Measurements from ENCODE around the gene TMX1. TPM values are rescaled to one million over a fixed set of nuclear protein-coding genes. Genes with fewer than 3 reads are reported as not detected.

The TMX1 gene
- total RNA-seq, 4 donors from 2014 or later: 6.4 to 58.6 (median 28.8) TPM

DNA sequence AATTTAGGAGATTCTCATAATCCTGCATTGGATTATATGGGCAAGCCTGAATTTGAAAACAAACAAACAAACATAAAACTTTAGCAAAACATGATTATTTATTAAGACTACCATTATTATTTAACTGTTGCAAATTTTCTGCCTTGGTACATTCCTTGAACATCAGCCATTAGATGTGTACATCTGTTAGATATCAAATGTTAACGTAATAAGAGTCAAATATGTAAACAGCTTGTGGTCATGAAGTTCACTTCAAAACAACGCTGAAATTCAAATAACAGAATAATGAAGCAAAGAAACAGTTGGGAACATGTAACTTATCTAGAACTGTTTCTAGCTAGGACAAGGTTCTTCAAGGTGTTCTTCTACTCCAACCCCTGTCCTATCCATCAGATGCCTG is 14.3 kb upstream of the TMX1 start:
- Histone ChIP-seq H3K27me3 (no peaks in the 10 kb centered on the region), H3K9me3 (no peaks in the 10 kb centered on the region), H3K36me3 (no peaks in the 10 kb centered on the region), H3K4me3 (no peak overlapping the region), H3K4me1 (no peaks in the 10 kb centered on the region), H3K27ac (no peak overlapping the region)
- TF ChIP-seq, protein P1, sequence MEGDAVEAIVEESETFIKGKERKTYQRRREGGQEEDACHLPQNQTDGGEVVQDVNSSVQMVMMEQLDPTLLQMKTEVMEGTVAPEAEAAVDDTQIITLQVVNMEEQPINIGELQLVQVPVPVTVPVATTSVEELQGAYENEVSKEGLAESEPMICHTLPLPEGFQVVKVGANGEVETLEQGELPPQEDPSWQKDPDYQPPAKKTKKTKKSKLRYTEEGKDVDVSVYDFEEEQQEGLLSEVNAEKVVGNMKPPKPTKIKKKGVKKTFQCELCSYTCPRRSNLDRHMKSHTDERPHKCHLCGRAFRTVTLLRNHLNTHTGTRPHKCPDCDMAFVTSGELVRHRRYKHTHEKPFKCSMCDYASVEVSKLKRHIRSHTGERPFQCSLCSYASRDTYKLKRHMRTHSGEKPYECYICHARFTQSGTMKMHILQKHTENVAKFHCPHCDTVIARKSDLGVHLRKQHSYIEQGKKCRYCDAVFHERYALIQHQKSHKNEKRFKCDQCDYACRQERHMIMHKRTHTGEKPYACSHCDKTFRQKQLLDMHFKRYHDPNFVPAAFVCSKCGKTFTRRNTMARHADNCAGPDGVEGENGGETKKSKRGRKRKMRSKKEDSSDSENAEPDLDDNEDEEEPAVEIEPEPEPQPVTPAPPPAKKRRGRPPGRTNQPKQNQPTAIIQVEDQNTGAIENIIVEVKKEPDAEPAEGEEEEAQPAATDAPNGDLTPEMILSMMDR (IDR thresholded peaks at IDR 0.05): no peak
- TF ChIP-seq POLR2A (IDR thresholded peaks at IDR 0.05): no peak
- intact Hi-C loops (cut with DNase I; ENCODE audit: low total_unique reads): no loop called here
- DNase-seq: no peak

DNA sequence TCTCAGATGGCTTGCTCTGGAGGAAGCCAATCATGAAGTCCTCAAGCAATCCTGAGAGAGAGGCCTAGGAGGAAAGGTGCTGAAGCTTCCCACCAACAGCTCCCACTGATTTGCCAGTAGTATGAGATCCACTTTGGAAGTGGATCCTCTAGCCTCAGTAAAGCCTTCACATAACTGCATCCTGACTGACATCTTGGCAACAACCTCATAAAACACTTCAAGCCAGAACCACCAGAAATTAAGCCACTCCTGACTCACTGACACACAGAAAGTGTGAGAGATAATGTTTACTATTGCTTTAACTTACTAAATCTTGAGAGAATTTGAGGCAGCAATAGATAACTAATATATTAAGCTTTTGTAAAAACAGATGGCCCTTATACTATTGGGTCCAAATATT is 11.7 kb upstream of the TMX1 start:
- H3K4me3 ChIP-seq: no peak overlapping the region
- no peaks in the 10 kb centered on the region for H3K36me3 ChIP-seq
- no peaks in the 10 kb centered on the region for H3K9me3 ChIP-seq
- no peaks in the 10 kb centered on the region for H3K27me3 ChIP-seq
- no peaks in the 10 kb centered on the region for H3K4me1 ChIP-seq
- H3K27ac ChIP-seq: no peak overlapping the region
- TF ChIP-seq POLR2A (IDR thresholded peaks at IDR 0.05): no peak
- TF ChIP-seq, protein P1 (IDR thresholded peaks at IDR 0.05): no peak
- no peak for DNase-seq
- intact Hi-C loops (cut with DNase I; ENCODE audit: low total_unique reads): no loop called here

DNA sequence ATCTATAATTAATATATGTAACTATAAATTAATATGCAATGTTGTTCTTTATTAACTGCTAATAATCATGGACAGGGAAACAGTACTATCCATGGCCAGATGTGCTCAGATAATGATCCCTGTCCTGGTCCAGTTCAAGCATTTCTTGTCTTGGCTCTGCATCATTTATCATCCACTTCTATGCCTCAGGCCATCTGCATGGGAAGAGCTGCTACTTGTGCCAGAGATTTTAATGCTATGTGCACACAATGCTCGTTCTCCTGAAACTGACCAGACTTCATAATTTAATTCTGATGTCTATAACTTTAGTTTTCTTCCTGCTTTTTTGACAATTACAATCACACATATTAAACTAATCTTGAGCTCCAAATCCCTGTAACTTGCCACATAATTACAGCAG is 11.2 kb upstream of the TMX1 start:
- no peaks in the 10 kb centered on the region for H3K4me1 ChIP-seq
- no peaks in the 10 kb centered on the region for H3K27me3 ChIP-seq
- no peaks in the 10 kb centered on the region for H3K36me3 ChIP-seq
- DNase-seq: no peak
- H3K9me3 ChIP-seq: no peaks in the 10 kb centered on the region
- intact Hi-C loops (cut with DNase I; ENCODE audit: low total_unique reads): no loop called here
- no peak overlapping the region for H3K27ac ChIP-seq
- H3K4me3 ChIP-seq: no peak overlapping the region
- TF ChIP-seq, protein P1 (IDR thresholded peaks at IDR 0.05): no peak
- TF ChIP-seq POLR2A (IDR thresholded peaks at IDR 0.05): no peak

DNA sequence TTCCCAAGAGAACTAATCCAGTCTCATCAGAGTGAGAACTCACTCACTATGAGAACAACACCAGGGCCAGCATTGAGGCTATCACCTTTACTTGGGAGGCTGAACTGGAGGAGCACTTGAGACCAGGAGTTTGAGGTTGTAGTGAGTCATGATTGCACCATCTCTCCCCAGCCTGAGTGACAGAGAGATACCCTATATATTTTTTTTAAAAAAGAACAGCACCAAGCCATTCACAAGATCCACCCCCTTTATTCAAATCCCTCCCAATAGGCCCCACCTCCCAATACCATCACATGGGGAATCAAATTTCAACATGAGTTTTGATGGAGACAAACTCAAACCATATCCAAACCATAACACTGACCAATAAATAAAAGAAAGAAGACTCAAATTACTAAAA is 3.7 kb upstream of the TMX1 start:
- Histone ChIP-seq H3K4me1 (no peaks in the 10 kb centered on the region), H3K36me3 (no peaks in the 10 kb centered on the region), H3K4me3 (no peak overlapping the region), H3K27ac (no peak overlapping the region), H3K27me3 (no peaks in the 10 kb centered on the region), H3K9me3 (no peaks in the 10 kb centered on the region)
- no peak for TF ChIP-seq POLR2A (IDR thresholded peaks at IDR 0.05)
- TF ChIP-seq, protein P1 (IDR thresholded peaks at IDR 0.05): no peak
- intact Hi-C loops (cut with DNase I; ENCODE audit: low total_unique reads): loop anchor here (10.0 kb wide), 1 partner anchor 292 kb away; the partner anchor contains the start of gene PYGL
- no peak for DNase-seq

DNA sequence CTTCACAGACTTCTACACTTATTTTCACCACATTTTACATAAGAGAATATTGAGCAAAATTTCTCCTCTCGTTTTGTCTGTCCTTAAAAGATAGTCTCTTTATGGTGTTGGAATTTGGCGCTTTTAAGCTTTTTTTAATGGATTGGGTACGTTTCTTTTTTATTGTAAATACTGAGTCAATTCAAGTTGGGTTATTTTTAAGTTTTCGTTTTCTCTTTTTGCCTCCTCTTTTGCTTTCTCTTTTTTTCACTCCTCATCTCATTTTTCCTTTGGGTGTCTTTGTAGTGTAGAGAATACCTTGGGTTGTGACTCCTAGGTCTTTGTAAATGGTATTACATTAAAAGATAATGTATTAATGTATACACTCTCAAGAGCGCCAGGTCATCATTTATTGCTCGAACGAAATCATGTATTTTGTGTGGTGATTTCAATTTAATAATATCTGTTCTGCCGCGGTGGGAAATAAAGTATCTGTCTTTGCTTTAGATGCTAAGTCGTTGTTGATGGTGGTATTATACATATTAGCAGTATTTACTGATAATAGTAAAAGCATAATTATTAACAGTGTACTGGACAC is 845 bp downstream of the TMX1 start:
- no peaks in the 10 kb centered on the region for H3K9me3 ChIP-seq
- no peaks in the 10 kb centered on the region for H3K27me3 ChIP-seq
- H3K4me1 ChIP-seq: no peaks in the 10 kb centered on the region
- intact Hi-C loops (cut with DNase I; ENCODE audit: low total_unique reads): no loop called here
- H3K36me3 ChIP-seq: no peaks in the 10 kb centered on the region
- DNase-seq: no peak
- TF ChIP-seq, protein P1 (IDR thresholded peaks at IDR 0.05): no peak
- TF ChIP-seq POLR2A (IDR thresholded peaks at IDR 0.05): no peak
- peak overlapping the region; percentile 82 to 85 for H3K27ac ChIP-seq
- peak overlapping the region; percentile 80 to 98 for H3K4me3 ChIP-seq

All from uterus (tissue), 4 donors.